ENCODE measurements around the gene RFTN2. TPM values are rescaled to one million over a fixed set of nuclear protein-coding genes. Genes with fewer than 3 reads are reported as not detected.

RFTN2 gene
- polyA plus RNA-seq, 1 of the 3 experiments (the other 2 are of a cell fraction), result 0.05 TPM

GRCh38 chr2:197598450-197598849 lies 76.9 kb downstream of the RFTN2 start (continued):
- no peak for TF ChIP-seq GATA2 (CRISPR knock-in tag; IDR thresholded peaks at IDR 0.05)

GRCh38 chr2:197597166-197597565 lies 78.2 kb downstream of the RFTN2 start:
- H3K27me3 ChIP-seq (ENCODE audit: insufficient read depth), result no peaks in the 10 kb centered on the region
- POLR2A ChIA-PET, result no interaction called here

GRCh38 chr2:197596766-197597165 lies 78.6 kb downstream of the RFTN2 start:
- WGBS (ENCODE audit: low lambda C conversion rate), result 55% methylated on average over 1 of the region's 1 CpG
- CTCF ChIA-PET, result no interaction called here
- H3K9ac ChIP-seq, result no peak overlapping the region

More at GRCh38 chr2:197597166-197597565, 78.2 kb downstream of the RFTN2 start:
- CTCF ChIA-PET, result no interaction called here
- Histone ChIP-seq H3K4me1 (ENCODE audit: control insufficient read depth in 1 of 2, insufficient read depth in 2 of 2, low read depth in 1 of 2, low read length in 1 of 2) (no peaks in the 10 kb centered on the region), H3K4me3 (ENCODE audit: low read depth in 2 of 2, low read length in 1 of 2) (no peak overlapping the region), H3K9ac (no peak overlapping the region), H2AFZ (ENCODE audit: low read depth) (no peak overlapping the region), H3K4me2 (no peak overlapping the region), H3K9me2 (no peaks in the 10 kb centered on the region), H4K20me1 (ENCODE audit: insufficient read depth) (no peaks in the 10 kb centered on the region), H3K79me2 (ENCODE audit: insufficient read depth) (no peaks in the 10 kb centered on the region), H3K36me3 (replicated peaks in 1 of 2; ENCODE audit: control insufficient read depth in 1 of 2, insufficient read depth in 2 of 2, low read length in 1 of 2) (no peaks in the 10 kb centered on the region), H3K27ac (ENCODE audit: low read depth in 2 of 2, low read length in 1 of 2) (no peak overlapping the region), H3F3A (replicated peaks; ENCODE audit: insufficient read depth) (no peaks in the 10 kb centered on the region), H3K9me3 (no peaks in the 10 kb centered on the region)
- TF ChIP-seq RAD21 (IDR thresholded peaks at IDR 0.05; ENCODE audit: low read length) (no peak), RXRA (IDR thresholded peaks at IDR 0.05; ENCODE audit: borderline replicate concordance, low read depth) (no peak), TEAD4 (IDR thresholded peaks at IDR 0.05; ENCODE audit: borderline replicate concordance, insufficient read depth) (no peak), ELF1 (IDR thresholded peaks at IDR 0.05) (no peak)
- DNase-seq, result no peak
- 88% methylated on average over 4 of the region's 4 CpGs for WGBS (ENCODE audit: low lambda C conversion rate)

More at GRCh38 chr2:197596766-197597165, 78.6 kb downstream of the RFTN2 start:
- no peaks in the 10 kb centered on the region for H3K27me3 ChIP-seq (ENCODE audit: insufficient read depth)
- H3K36me3 ChIP-seq (replicated peaks in 1 of 2; ENCODE audit: control insufficient read depth in 1 of 2, insufficient read depth in 2 of 2, low read length in 1 of 2), result no peaks in the 10 kb centered on the region
- no peak for DNase-seq
- H4K20me1 ChIP-seq (ENCODE audit: insufficient read depth), result no peaks in the 10 kb centered on the region
- POLR2A ChIA-PET, result no interaction called here
- H2AFZ ChIP-seq (ENCODE audit: low read depth), result no peak overlapping the region
- H3K4me1 ChIP-seq (ENCODE audit: control insufficient read depth in 1 of 2, insufficient read depth in 2 of 2, low read depth in 1 of 2, low read length in 1 of 2), result no peaks in the 10 kb centered on the region
- no peak overlapping the region for H3K4me2 ChIP-seq
- no peak overlapping the region for H3K27ac ChIP-seq (ENCODE audit: low read depth in 2 of 2, low read length in 1 of 2)
- no peaks in the 10 kb centered on the region for H3K9me3 ChIP-seq
- H3K9me2 ChIP-seq, result no peaks in the 10 kb centered on the region
- H3K4me3 ChIP-seq (ENCODE audit: low read depth in 2 of 2, low read length in 1 of 2), result no peak overlapping the region
- H3K79me2 ChIP-seq (ENCODE audit: insufficient read depth), result no peaks in the 10 kb centered on the region
- TF ChIP-seq JUND (IDR thresholded peaks at IDR 0.05), result no peak
- no peak for TF ChIP-seq SMC3 (IDR thresholded peaks at IDR 0.05; ENCODE audit: low read depth, low read length)
- TF ChIP-seq GABPA (IDR thresholded peaks at IDR 0.05; ENCODE audit: low read depth), result no peak
- TF ChIP-seq CHD2 (IDR thresholded peaks at IDR 0.05; ENCODE audit: low read length, partially characterized antibody), result no peak
- TF ChIP-seq FOXM1 (IDR thresholded peaks at IDR 0.05; ENCODE audit: low read depth), result no peak
- TF ChIP-seq PBX3 (IDR thresholded peaks at IDR 0.05), result no peak
- TF ChIP-seq ZBTB33 (IDR thresholded peaks at IDR 0.05; ENCODE audit: borderline replicate concordance, low read depth), result no peak
- TF ChIP-seq CTCF (IDR thresholded peaks at IDR 0.05), result no peak
- TF ChIP-seq EP300 (IDR thresholded peaks at IDR 0.05; ENCODE audit: borderline replicate concordance in 1 of 2, low read depth in 1 of 2, low read length in 1 of 2), result no peak
- no peak for TF ChIP-seq YY1 (IDR thresholded peaks at IDR 0.05; ENCODE audit: low read depth)
- TF ChIP-seq MEF2A (IDR thresholded peaks at IDR 0.05; ENCODE audit: borderline replicate concordance, low read depth), result no peak
- TF ChIP-seq NRF1 (IDR thresholded peaks at IDR 0.05; ENCODE audit: low read depth, low read length), result no peak
- TF ChIP-seq FOXJ3 (CRISPR knock-in tag; IDR thresholded peaks at IDR 0.05), result no peak
- no peak for TF ChIP-seq IRF3 (IDR thresholded peaks at IDR 0.05; ENCODE audit: low read depth, low read length)
- TF ChIP-seq TCF12 (IDR thresholded peaks at IDR 0.05), result no peak
- no peaks in the 10 kb centered on the region for H3F3A ChIP-seq (replicated peaks; ENCODE audit: insufficient read depth)

Measured in SK-N-SH (cell line).